ENCODE data around the gene COL21A1.

COL21A1 gene

GRCh38 chr6:56188429-56188828 lies 59.0 kb downstream of the COL21A1 start:
- DNase-seq (ENCODE audit: low read depth): no peak

- no peak for DNase-seq (ENCODE audit: low read depth)
These were observed 59.7 kb downstream of the COL21A1 start for GRCh38 chr6:56187686-56188085.

DNA sequence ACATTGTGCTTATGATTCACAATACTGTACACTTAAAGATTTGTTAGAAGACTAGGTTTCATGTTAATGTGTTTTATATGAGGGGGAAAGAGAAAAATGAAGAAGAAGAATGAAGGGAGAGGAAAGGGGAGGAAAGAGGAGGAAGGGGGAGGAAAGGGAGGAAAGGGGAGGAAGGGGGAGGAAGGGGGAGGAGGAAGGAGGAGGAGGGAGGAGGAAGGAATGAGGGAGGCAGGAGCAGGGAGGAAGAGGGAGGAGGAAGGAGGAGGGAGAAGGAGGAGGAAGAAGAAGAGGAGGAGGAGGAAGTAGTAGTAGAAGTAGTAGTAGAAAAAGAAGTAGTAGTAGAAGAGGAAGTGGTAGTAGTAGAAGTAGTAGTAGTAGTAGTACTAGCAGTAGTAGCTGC lies 70.6 kb downstream of the COL21A1 start:
- DNase-seq (ENCODE audit: low read depth): no peak

DNA sequence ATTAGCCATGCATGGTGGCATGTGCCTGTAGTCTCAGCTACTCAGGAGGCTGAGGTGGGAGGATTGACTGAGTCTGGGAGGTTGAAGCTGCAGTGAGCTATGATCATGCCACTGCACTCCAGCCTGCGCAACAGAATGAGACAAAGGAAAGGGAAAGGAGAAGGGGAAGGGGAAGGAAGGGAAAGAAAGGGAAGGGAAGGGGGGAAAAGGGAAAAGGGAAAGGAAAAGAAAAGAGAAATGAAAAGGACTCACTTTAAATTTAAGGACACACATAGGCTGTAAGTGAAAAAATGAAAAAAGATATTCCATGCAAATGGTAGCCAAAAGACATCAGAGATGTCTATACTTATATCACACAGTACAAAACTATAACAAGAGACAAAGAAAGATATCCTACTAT lies 74.2 kb downstream of the COL21A1 start:
- DNase-seq (ENCODE audit: low read depth): no peak

DNA sequence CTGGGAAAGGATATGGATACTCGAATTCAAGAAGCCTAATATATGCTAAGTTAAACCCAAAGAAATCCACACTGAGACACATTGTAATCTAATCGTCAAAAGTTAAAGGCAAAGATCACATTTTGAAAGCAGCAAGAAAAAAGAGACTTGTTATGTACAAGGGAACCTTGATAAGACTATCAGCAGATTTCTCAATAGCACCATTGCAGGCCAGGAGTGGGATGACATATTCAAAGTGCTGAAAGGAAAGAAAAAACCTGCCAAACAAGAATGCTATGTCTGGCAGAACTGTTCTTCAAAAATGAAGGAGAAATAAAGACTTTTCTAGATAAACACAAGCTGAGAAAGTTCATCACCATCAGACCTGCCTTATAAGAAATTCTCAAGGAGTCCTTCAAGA lies 75.2 kb downstream of the COL21A1 start:
- peak; percentile 36 for DNase-seq (ENCODE audit: low read depth)

DNA sequence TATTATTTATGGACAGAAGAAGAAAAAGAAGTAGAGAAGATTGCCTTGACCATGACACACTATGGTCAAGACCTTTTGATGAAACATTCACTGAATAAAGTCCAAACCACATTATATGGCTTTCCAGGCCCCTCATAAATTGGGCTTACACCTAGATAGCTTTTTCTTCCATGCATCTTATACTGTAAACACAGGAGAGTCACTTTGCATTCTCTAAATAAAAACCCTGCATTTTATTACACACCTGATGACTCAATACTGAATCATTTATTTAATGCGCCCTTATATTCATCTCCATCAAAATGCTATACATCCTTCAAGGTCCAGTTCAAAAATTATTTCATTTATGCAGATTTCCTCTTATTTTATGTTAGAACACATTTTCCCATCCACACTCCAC lies 78.0 kb downstream of the COL21A1 start:
- DNase-seq (ENCODE audit: low read depth): no peak

DNA sequence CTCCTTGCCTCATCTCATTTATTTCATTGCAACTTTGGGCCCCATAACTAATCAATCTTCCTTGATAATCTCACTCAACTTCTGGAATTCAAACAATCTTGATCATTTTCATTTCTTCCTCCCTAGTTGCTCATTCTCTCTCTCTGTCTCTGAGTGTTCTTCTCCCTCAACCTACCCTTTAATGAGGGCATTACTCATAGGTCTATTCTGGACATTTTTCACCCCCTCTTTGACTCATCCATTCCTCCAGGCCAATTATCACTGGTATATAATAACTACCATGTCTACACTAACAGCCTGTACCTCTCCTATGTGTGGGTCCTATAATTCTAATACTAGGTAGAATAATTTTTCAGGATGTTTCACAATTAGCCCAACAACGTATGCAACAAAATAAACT lies 78.8 kb downstream of the COL21A1 start:
- DNase-seq (ENCODE audit: low read depth): peak; percentile 10

DNA sequence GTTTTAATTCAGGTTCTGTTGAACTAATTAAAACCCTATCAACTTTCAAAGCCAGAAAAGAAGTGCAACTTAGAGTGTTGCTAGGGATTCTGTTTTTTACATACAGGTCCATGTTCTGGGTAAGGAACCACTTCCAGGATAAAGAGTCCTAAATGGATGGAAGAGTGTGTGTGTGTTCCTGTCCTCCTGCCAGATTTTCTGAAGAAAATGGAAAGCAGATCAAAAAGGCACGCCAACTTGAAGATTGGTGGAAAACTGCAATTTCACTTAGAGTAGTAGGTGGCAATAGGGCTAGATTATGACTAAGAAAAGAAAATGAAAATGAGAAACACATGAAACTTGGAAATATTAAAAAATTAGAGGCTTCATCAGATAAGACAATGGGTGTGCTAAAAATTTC lies 85.3 kb downstream of the COL21A1 start:
- DNase-seq (ENCODE audit: low read depth): no peak

- no peak for DNase-seq (ENCODE audit: low read depth)
These were observed 86.9 kb downstream of the COL21A1 start for GRCh38 chr6:56160489-56160888.

GRCh38 chr6:56158571-56158970 lies 88.8 kb downstream of the COL21A1 start:
- DNase-seq (ENCODE audit: low read depth): no peak

DNA sequence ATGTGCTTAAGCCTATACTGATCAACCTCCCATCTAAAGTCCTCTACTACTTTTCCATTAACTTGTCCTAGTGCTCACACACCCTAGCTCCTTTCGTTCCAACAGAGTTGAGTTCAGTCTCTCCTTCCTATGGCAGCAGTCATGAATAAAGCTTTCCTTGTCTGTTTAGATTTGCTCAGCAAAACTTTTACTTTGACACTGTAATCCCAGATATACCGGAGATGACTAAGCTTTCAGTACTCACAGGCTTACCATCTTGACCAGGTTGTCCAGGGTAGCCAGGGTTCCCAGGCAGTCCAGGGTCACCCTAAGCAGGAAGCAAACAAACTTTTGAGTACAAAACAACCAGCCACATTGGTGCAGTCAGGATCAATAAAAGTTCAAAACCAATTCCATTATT lies 90.7 kb downstream of the COL21A1 start:
- peak; percentile 64 for DNase-seq (ENCODE audit: low read depth)

- no peak for DNase-seq (ENCODE audit: low read depth)
These were observed 91.7 kb downstream of the COL21A1 start for GRCh38 chr6:56155634-56156141.

DNA sequence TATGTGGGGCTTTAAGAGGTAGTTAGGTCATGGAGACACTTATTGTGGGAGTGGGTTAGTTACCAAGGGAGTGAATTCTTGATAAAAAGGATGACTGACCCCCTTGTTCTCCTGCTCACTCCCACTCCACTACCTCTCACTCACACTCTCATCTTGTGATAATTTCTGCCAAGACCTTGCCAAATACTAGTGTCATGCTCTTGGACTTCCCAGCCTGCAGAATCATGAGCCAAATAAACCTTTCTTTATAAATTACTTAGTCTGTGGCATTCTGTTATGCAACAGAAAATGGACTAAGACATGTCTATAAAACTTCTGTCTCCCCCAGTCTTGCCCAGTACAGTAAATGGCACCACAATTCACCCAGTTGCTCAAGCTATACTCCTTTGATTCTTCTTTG lies 93.3 kb downstream of the COL21A1 start:
- no peak for DNase-seq (ENCODE audit: low read depth)

DNA sequence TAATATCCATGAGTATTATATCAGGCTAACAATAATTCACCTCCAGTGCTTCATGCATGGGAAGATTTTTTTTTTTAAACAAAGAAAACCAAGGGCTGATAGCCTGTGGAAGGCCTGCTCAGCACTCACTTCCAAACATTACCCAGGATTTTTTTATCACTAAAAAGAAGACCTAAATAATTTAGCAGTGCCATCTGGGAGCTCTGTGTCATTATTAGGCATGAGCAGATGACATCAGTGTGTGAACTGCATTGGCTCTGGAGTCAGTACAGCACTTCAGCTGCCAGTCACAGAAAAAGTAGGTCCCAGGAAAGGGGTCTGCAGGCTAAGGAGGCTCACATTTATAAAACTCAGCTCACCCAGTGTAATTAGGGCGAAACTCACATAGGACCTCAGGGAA lies 94.8 kb downstream of the COL21A1 start:
- DNase-seq (ENCODE audit: low read depth): no peak

DNA sequence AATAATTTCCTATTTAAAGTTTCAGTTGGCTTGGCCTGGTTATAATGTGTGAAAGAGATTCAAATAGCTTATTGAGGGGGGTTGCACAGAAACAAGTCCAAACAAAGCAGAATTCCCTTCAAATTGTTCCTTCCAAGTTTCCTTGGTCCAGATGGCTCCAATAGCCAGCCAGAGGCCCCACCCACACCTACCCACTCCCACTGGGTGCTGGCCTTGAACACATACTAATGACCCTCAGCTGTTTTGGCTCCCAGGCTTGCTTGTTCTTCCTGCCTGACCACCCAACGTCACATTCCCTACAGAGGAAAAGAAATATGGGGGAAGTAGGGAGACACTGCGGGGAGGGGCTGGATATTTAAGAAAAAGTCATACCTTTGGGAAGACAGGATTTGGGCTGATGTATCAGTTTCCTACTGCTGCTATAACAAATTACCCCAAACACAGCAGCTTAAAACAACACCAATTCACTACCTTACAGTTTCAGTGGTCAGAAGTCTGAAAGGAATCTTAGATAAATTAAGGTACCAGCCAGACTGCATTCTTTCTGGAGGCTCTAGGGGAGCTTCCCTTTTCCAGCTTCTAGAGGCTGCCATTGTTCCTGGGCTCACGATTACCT lies 95.7 kb downstream of the COL21A1 start:
- no peak for DNase-seq (ENCODE audit: low read depth)

- no peak for DNase-seq (ENCODE audit: low read depth)
These were observed 98.7 kb downstream of the COL21A1 start for GRCh38 chr6:56148488-56149186.

- DNase-seq (ENCODE audit: low read depth): no peak
These were observed 99.6 kb downstream of the COL21A1 start for GRCh38 chr6:56147766-56148165.

DNA sequence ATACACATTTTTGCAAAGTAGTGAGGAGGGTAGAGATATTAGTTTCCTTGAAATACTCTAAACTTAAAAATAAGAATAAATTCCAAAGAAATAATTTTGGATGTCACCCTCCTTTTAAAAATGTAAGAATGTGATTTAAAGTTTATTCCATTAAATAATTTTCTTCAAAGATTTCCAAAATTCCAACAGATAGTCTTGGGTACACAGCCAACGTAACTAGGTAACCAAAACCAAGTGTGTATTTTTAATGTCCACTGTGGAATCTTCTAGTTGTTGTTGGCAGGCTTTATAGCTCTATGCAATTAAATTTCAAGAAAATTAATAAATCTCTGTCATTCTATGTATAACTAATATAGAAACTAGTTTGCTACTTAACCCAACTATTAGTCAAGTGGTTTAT lies 101.3 kb downstream of the COL21A1 start:
- no peak for DNase-seq (ENCODE audit: low read depth)

- no peak for DNase-seq (ENCODE audit: low read depth)
These were observed 101.8 kb downstream of the COL21A1 start for GRCh38 chr6:56145616-56146015.

DNA sequence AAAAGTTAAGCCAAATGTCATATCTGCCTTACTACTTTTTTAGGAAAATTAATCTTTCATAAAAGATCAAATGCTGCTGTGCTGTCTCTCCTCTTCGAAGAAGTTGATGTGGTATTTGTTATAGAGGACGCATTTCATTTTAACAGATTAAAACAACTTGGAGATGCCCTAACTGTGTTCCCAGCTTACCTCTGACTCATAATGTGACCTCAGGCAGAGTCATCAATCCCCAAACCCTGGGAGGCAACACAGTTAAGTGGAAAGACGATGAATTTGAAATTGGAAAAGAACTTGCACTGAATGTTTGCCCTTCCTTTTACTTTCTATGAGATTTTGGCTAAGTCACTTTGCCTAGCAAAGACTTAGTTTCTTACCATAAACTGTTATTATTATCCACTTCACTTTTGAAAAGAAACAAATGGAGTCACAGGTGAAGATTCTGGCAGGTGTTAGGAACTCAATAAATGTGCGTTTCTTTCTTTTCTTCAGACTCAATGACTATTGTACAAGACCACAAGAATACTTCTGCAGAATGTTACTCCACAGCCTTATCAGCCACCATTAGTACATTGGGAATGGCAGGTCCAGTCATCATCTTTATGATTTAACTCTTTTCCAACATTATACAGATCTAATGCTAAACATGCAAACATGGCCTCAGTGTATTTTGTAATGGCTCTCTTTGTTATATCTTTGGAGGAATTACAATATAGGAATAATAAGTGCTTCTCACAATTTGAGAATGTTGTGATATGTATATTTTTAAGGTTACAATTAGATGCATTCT lies 102.6 kb downstream of the COL21A1 start:
- peak; percentile 48 for DNase-seq (ENCODE audit: low read depth)

- no peak for DNase-seq (ENCODE audit: low read depth)
These were observed 103.6 kb downstream of the COL21A1 start for GRCh38 chr6:56143796-56144195.

DNA sequence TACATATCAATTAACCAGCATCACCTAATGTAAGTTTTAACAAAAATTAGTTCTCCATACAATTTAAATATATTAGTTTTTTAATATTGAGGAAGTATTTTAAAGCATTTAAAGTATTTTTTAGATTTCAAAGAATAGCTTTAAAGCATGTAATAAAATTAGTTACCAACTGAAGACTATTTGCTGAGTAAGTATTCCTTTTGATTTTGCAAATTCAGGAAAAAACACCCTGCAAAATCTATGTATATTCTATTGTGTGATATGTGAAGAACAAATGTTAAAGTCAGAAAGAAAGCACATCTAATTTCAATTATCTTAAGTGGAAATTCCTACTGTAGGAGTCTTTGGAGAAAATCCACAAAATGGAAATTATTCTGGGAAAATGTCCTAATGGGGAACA lies 107.3 kb downstream of the COL21A1 start:
- DNase-seq (ENCODE audit: low read depth): no peak

DNA sequence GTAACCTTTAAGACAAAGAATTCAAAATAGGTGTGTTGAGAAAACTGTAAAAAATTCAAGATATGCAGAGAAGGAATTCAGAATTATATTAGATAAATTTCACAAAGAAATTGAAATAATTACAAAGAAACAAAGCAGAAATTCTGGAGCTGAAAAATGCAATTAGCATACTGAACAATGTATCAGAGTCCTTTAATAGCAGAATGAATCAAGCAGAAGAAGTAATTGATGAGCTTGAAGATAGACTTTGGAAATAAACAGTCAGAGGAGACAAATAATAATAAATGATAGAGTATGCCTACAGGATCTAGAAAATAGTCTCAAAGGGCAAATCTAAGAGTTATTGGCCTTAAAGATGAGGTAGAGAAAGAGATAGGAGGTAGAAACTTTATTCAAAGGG lies 131.7 kb downstream of the COL21A1 start:
- DNase-seq (ENCODE audit: low read depth): no peak
